Kidney (tissue), 14 donors: Measurements from ENCODE around the gene MIGA1. TPM values are rescaled to one million over a fixed set of nuclear protein-coding genes. Genes with fewer than 3 reads are reported as not detected.
"Not testable (repeated sequence)": the region's sequence is repeated elsewhere in the genome, so short reads cannot be mapped to it uniquely, and the experiment has no call there.

Experiments used
- DNase-seq, 5 donors: peaks; one replicate each; pipeline ENCODE4 v3.0.0-alpha.2; 2013 to 2020
- FAIRE-seq: peaks from 2 replicates; lab custom pipeline; 2012; peaks lifted over from hg19 to GRCh38; lab: Jason Lieb, UNC
- H3K27ac ChIP-seq, 2 donors: one replicate each; pipeline ENCODE4 v1.7.0; 2013; ENCODE audit warnings: low read depth in 2 of 2, low read length in 2 of 2, inconsistent platforms in 1 of 2
- H3K27me3 ChIP-seq: one replicate; pipeline ENCODE4 v1.7.1; 2013; ENCODE audit warnings: low read length, inconsistent platforms; ENCODE audit not compliant: control insufficient read depth, insufficient read depth
- H3K36me3 ChIP-seq, 3 donors: one replicate each; pipeline versions ENCODE4 v1.7.0 to v1.7.1; 2013; ENCODE audit warnings: low read length in 3 of 3, control low read depth in 1 of 3, inconsistent platforms in 1 of 3; ENCODE audit not compliant: insufficient read depth in 3 of 3, control insufficient read depth in 2 of 3
- H3K4me1 ChIP-seq, 3 donors: one replicate each; pipeline versions ENCODE4 v1.7.0 to v1.7.1; 2013; ENCODE audit warnings: low read length in 3 of 3, inconsistent platforms in 1 of 3, low read depth in 1 of 3; ENCODE audit not compliant: control insufficient read depth in 2 of 3, insufficient read depth in 2 of 3
- H3K4me3 ChIP-seq, 3 donors: one replicate each; pipeline versions ENCODE4 v1.7.0 to v1.8.1; 2013; ENCODE audit warnings: low read length in 3 of 3, control low read depth in 1 of 3, inconsistent platforms in 1 of 3
- H3K9ac ChIP-seq, 3 donors: one replicate each; pipeline versions ENCODE4 v1.7.0 to v1.7.1; 2013; ENCODE audit warnings: low read length in 3 of 3, control low read depth in 1 of 3, inconsistent platforms in 1 of 3
- H3K9me3 ChIP-seq, 3 donors: one replicate each; pipeline versions ENCODE4 v1.7.0 to v1.7.1; 2013; ENCODE audit warnings: low read length in 3 of 3, control low read depth in 1 of 3, inconsistent platforms in 1 of 3; ENCODE audit not compliant: control insufficient read depth in 2 of 3, insufficient read depth in 1 of 3
- intact Hi-C: fragments of 100-400 bp; cut with DNase I; formaldehyde crosslinking; loops from one replicate; pipeline ENCODE4 v1.11.1; 2022
- polyA plus RNA-seq: library from polyadenylated mRNA; stranded (reverse); fragments of 350-450 nt; fragmentation: Illumina TruSeq; extraction: RNeasy Lipid Tissue Mini Kit (QIAGEN cat#74804); gene quantifications from one replicate; pipeline ENCODE4 v1.2.3, GENCODE V29; 2014; ENCODE audit warnings: low read depth, low replicate concordance; ENCODE audit not compliant: insufficient read depth
- total RNA-seq: library from RNA; stranded (reverse); fragmentation: NEBNext Ultra II Directional; extraction: Animal tissue kit (Norgen Biotek cat#: 25700); gene quantifications from one replicate; pipeline ENCODE4 v1.2.1, GENCODE V29; 2021
- TF ChIP-seq, protein P1 (sequence below): IDR thresholded peaks from 3 replicates; pipeline ENCODE4 v1.5.1; 2012; ENCODE audit warnings: mild to moderate bottlenecking, moderate library complexity, borderline replicate concordance; ENCODE audit not compliant: insufficient read depth; ENCODE audit errors: extremely low read depth
- donor health status: control.
- donor health status: control.
- donor health status: control.
- donor health status: control.
- donor health status: control.
- donor health status: DM: yes; HTN: yes; CAD: no.
- donor health status: Normal renal cell carcinoma (clear cell type).

The MIGA1 gene
- total and polyA plus RNA-seq, 2 donors from 2014 or later, result 5.4 to 25.5 TPM

DNA sequence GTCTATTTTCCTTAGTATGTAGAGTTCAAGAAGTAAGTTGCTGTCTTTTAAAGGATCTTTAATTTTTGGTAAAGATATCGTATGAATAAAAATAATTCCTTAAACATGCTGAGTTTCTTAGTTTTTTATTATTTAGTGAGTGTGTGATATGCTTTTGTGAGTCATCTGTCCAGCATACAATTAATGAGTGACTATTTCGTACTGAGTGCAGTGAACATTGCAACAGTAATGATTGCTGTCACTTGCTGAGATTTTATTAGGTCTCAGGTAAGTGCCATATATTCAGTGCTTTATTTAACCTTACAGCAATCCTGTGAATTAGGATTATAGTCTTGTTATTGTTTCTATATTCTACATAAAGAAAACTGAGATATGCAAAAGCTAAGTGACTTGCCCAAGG, 22.6 kb downstream of the MIGA1 start:
- H3K36me3 ChIP-seq, result peaks cover 0 to 2% (median 0%) of the 10 kb centered on the region in 3 donors

DNA sequence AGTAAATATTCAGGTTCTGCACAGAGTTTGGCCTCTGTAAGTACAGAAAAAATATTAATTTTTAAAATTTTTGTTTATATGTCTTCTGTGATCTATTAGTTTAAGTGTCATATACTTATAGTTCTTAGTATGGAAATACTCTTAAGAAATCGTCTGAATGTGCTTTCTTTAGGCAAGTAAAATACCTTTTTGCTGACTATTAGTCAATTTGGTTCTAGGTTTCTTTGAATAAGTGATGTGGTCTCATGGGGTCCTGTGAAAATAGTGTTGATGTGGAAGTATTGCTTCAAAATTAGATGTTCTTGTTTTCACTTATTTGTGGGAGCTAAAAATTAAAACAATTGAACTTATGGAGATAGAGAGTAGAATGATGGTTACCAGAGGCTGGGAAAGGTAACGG, 23.9 kb downstream of the MIGA1 start:
- no peaks in the 10 kb centered on the region for H3K4me1 ChIP-seq
- no peak for FAIRE-seq
- H3K9ac ChIP-seq, result no peak overlapping the region
- no peak overlapping the region for H3K4me3 ChIP-seq
- no peaks in the 10 kb centered on the region for H3K27me3 ChIP-seq
- peaks cover 0 to 2% (median 0%) of the 10 kb centered on the region in 3 donors for H3K36me3 ChIP-seq
- no peaks in the 10 kb centered on the region for H3K9me3 ChIP-seq
- intact Hi-C loops, result no loop called here
- TF ChIP-seq, protein P1, sequence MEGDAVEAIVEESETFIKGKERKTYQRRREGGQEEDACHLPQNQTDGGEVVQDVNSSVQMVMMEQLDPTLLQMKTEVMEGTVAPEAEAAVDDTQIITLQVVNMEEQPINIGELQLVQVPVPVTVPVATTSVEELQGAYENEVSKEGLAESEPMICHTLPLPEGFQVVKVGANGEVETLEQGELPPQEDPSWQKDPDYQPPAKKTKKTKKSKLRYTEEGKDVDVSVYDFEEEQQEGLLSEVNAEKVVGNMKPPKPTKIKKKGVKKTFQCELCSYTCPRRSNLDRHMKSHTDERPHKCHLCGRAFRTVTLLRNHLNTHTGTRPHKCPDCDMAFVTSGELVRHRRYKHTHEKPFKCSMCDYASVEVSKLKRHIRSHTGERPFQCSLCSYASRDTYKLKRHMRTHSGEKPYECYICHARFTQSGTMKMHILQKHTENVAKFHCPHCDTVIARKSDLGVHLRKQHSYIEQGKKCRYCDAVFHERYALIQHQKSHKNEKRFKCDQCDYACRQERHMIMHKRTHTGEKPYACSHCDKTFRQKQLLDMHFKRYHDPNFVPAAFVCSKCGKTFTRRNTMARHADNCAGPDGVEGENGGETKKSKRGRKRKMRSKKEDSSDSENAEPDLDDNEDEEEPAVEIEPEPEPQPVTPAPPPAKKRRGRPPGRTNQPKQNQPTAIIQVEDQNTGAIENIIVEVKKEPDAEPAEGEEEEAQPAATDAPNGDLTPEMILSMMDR, result no peak
- no peak overlapping the region for H3K27ac ChIP-seq
- no peak for DNase-seq

More for the DNA sequence above, 22.6 kb downstream of the MIGA1 start:
- no peak overlapping the region for H3K27ac ChIP-seq
- intact Hi-C loops, result no loop called here
- H3K4me3 ChIP-seq, result no peak overlapping the region
- H3K27me3 ChIP-seq, result no peaks in the 10 kb centered on the region
- DNase-seq (no peak), FAIRE-seq (peak; percentile 41)
- H3K9ac ChIP-seq, result no peak overlapping the region
- TF ChIP-seq, protein P1, result no peak
- no peaks in the 10 kb centered on the region for H3K4me1 ChIP-seq
- no peaks in the 10 kb centered on the region for H3K9me3 ChIP-seq

DNA sequence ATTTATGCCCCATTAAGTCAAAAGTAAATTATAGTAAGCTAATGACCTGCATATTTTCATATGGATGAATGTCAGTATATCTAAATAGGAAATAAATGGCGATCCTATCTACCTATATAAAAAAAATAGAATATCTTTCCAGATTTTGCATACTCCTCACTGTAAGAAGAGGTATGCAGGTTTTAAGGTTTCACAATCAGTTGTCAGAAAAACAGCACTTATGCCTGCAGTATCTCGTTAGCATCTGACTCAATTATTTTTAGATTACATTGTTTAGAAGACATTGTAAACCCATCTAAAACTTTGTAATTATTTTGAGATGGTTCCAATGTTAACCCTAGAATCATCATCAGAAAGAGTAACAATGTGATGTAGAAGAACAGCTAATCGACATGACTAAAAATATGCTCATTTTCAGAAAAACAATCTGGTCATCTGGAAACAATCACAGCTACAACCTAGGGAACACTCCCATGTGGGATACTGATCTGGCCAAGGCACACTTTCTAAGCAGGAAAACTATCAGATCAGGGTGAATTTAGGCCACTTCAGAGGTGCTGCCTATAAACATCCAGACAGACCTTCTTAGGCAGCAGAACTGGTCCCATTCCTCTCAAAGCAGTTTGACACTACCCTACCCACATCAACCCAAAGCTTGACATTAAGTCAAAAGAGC, 30.5 kb downstream of the MIGA1 start:
- H3K27me3 ChIP-seq, H3K4me3 ChIP-seq, H3K27ac ChIP-seq, intact Hi-C loops, H3K4me1 ChIP-seq, H3K9ac ChIP-seq, FAIRE-seq, DNase-seq, H3K9me3 ChIP-seq: not testable (repeated sequence)
- H3K36me3 ChIP-seq, result peaks cover 0 to 11% (median 5%) of the 10 kb centered on the region in 3 donors

DNA sequence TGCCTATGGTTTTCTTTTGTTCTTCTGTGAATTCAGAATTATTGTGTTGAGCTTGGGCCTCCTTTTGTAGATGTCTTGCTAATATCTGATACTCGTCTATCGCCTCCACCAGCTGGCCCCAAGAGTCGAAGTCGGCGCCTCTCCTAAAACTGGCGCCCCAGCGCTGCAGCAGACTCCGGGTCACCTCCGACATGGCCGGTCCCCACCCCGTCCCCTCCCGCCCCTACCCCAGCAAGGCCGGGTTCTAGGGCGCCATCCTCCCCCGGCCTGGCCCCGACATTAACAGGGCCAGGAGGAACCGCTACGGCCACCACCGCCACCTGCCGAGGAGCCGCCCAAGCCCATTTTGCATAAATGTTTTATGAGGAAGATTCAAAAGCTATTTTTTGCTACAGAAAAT, 32.1 kb downstream of the MIGA1 start:
- FAIRE-seq, result not testable (repeated sequence)

More for the DNA sequence above, 32.1 kb downstream of the MIGA1 start:
- H3K4me3 ChIP-seq, H3K9ac ChIP-seq, H3K27ac ChIP-seq, H3K27me3 ChIP-seq, H3K9me3 ChIP-seq, DNase-seq, H3K4me1 ChIP-seq, intact Hi-C loops: not testable (repeated sequence)
- H3K36me3 ChIP-seq, result peaks cover 0 to 11% (median 3%) of the 10 kb centered on the region in 3 donors
